Measurements from ENCODE around the gene ZNF629.
A peak's percentile ranks its signal among the peaks of the same experiment; 100 is the strongest.

Gene ZNF629

GRCh38 chr16:30766206-30766932 lies 20.6 kb downstream of the ZNF629 start:
- DNase-seq, result no peak

- no peak for DNase-seq
These were observed 22.1 kb downstream of the ZNF629 start for GRCh38 chr16:30764816-30765465.

GRCh38 chr16:30764086-30764485 lies 22.9 kb downstream of the ZNF629 start:
- no peak for DNase-seq

GRCh38 chr16:30762991-30763725 lies 23.8 kb downstream of the ZNF629 start:
- DNase-seq, result no peak

GRCh38 chr16:30761928-30762902 lies 24.8 kb downstream of the ZNF629 start, which contains the start of the genes CFAP119 and RNF40:
Gene CFAP119 (minus strand): TSS chr16:30762062. CDS start chr16:30761748, 314 bp downstream.
Gene RNF40 (plus strand): TSS chr16:30762322. CDS start chr16:30762546, 224 bp downstream.
- peak; percentile 97 for DNase-seq

- DNase-seq, result peak; percentile 15
These were observed 25.5 kb downstream of the ZNF629 start for GRCh38 chr16:30761427-30761927.

- no peak for DNase-seq
These were observed 26.2 kb downstream of the ZNF629 start for GRCh38 chr16:30760577-30761426.

GRCh38 chr16:30760001-30760559 lies 26.9 kb downstream of the ZNF629 start:
- no peak for DNase-seq

- no peak for DNase-seq
These were observed 28.0 kb downstream of the ZNF629 start for GRCh38 chr16:30758988-30759491.

GRCh38 chr16:30757316-30757715 lies 29.7 kb downstream of the ZNF629 start:
- no peak for DNase-seq

GRCh38 chr16:30756781-30757100 lies 30.3 kb downstream of the ZNF629 start:
- no peak for DNase-seq

- DNase-seq, result no peak
These were observed 30.8 kb downstream of the ZNF629 start for GRCh38 chr16:30755955-30756780.

- no peak for DNase-seq
These were observed 33.4 kb downstream of the ZNF629 start for GRCh38 chr16:30753596-30753995.

GRCh38 chr16:30750876-30751465 lies 36.0 kb downstream of the ZNF629 start:
- DNase-seq, result no peak

- no peak for DNase-seq
These were observed 36.8 kb downstream of the ZNF629 start for GRCh38 chr16:30750201-30750600.

GRCh38 chr16:30748634-30749445 lies 38.2 kb downstream of the ZNF629 start:
- DNase-seq, result no peak

- peak; percentile 98 for DNase-seq
These were observed 39.0 kb downstream of the ZNF629 start, which contains the start of gene PHKG2 for GRCh38 chr16:30747799-30748633. Gene PHKG2 (plus strand): TSS chr16:30748425. CDS start chr16:30748821, 396 bp downstream.
